ENCODE measurements around the gene HSD17B8. TPM values are rescaled to one million over a fixed set of nuclear protein-coding genes. Genes with fewer than 3 reads are reported as not detected.
A peak's percentile ranks its signal among the peaks of the same experiment; 100 is the strongest.

HSD17B8 gene
- total and polyA plus RNA-seq, 2 experiments from 2014 or later: 4.3 to 8.9 TPM

DNA sequence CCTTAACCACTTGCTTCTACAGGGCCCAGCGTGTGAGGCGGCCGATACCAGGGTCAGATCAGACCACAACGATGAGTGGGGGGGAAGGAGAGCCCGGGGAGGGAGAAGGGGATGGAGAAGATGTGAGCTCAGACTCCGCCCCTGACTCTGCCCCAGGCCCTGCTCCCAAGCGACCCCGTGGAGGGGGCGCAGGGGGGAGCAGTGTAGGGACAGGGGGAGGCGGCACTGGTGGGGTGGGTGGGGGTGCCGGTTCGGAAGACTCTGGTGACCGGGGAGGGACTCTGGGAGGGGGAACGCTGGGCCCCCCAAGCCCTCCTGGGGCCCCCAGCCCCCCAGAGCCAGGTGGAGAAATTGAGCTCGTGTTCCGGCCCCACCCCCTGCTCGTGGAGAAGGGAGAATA is 6.7 kb downstream of the HSD17B8 start:
- H3K27ac Mint-ChIP-seq: no peak overlapping the region
- Histone ChIP-seq H3K4me2 (peak overlapping the region; percentile 99; the same call in 1 of the 2 replicates), H4K20me1 (replicated peaks; ENCODE audit: insufficient read depth) (peaks cover 15% of the 10 kb centered on the region; the same call in 1 of the 2 replicates), H3K27ac (ENCODE audit: low read depth) (no peak overlapping the region), H3F3A (replicated peaks; ENCODE audit: low read depth) (peaks cover 7% of the 10 kb centered on the region; the same call in 1 of the 2 replicates), H3K9me2 (ENCODE audit: insufficient read depth) (no peaks in the 10 kb centered on the region), H3K36me3 (ENCODE audit: insufficient read depth) (no peaks in the 10 kb centered on the region), H3K4me3 (peak overlapping the region; percentile 90; the same call in 1 of the 2 replicates), H3K4me1 (ENCODE audit: insufficient read depth) (peaks cover 47% of the 10 kb centered on the region), H3K79me2 (replicated peaks; ENCODE audit: insufficient read depth) (peaks cover 5% of the 10 kb centered on the region; the same call in 1 of the 2 replicates), H2AFZ (no peak overlapping the region), H3K27me3 (ENCODE audit: insufficient read depth) (peaks cover 92% of the 10 kb centered on the region)
- peaks cover 73% of the 10 kb centered on the region for H3K27me3 Mint-ChIP-seq (ENCODE audit: insufficient read depth, low read depth, poor library complexity)
- no peak for DNase-seq (ENCODE audit: low spot score)
- no peak for ATAC-seq
- H3K4me1 Mint-ChIP-seq: peaks cover 47% of the 10 kb centered on the region
- no peak overlapping the region for H3K4me3 Mint-ChIP-seq
- TF ChIP-seq STAT1 (IDR thresholded peaks at IDR 0.05; ENCODE audit: unreplicated experiment) (no peak), EZH2 (IDR thresholded peaks at IDR 0.05; ENCODE audit: low read depth, unreplicated experiment) (no peak), POLR2AphosphoS5 (IDR thresholded peaks at IDR 0.05; ENCODE audit: low read depth) (no peak), CREB1 (CRISPR knock-in tag; IDR thresholded peaks at IDR 0.05; ENCODE audit: low read depth) (no peak), REST (IDR thresholded peaks at IDR 0.05; ENCODE audit: unreplicated experiment) (no peak), NANOG (IDR thresholded peaks at IDR 0.05; ENCODE audit: borderline replicate concordance) (no peak), ZNF331 (CRISPR knock-in tag; IDR thresholded peaks at IDR 0.05; ENCODE audit: low read depth) (no peak), EZH2phosphoT487 (IDR thresholded peaks at IDR 0.05; ENCODE audit: unreplicated experiment) (no peak), JUNB (IDR thresholded peaks at IDR 0.05; ENCODE audit: unreplicated experiment) (no peak)
- TF ChIP-seq, protein P1, sequence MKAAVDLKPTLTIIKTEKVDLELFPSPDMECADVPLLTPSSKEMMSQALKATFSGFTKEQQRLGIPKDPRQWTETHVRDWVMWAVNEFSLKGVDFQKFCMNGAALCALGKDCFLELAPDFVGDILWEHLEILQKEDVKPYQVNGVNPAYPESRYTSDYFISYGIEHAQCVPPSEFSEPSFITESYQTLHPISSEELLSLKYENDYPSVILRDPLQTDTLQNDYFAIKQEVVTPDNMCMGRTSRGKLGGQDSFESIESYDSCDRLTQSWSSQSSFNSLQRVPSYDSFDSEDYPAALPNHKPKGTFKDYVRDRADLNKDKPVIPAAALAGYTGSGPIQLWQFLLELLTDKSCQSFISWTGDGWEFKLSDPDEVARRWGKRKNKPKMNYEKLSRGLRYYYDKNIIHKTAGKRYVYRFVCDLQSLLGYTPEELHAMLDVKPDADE (IDR thresholded peaks at IDR 0.05): no peak
- TF ChIP-seq, protein P2, sequence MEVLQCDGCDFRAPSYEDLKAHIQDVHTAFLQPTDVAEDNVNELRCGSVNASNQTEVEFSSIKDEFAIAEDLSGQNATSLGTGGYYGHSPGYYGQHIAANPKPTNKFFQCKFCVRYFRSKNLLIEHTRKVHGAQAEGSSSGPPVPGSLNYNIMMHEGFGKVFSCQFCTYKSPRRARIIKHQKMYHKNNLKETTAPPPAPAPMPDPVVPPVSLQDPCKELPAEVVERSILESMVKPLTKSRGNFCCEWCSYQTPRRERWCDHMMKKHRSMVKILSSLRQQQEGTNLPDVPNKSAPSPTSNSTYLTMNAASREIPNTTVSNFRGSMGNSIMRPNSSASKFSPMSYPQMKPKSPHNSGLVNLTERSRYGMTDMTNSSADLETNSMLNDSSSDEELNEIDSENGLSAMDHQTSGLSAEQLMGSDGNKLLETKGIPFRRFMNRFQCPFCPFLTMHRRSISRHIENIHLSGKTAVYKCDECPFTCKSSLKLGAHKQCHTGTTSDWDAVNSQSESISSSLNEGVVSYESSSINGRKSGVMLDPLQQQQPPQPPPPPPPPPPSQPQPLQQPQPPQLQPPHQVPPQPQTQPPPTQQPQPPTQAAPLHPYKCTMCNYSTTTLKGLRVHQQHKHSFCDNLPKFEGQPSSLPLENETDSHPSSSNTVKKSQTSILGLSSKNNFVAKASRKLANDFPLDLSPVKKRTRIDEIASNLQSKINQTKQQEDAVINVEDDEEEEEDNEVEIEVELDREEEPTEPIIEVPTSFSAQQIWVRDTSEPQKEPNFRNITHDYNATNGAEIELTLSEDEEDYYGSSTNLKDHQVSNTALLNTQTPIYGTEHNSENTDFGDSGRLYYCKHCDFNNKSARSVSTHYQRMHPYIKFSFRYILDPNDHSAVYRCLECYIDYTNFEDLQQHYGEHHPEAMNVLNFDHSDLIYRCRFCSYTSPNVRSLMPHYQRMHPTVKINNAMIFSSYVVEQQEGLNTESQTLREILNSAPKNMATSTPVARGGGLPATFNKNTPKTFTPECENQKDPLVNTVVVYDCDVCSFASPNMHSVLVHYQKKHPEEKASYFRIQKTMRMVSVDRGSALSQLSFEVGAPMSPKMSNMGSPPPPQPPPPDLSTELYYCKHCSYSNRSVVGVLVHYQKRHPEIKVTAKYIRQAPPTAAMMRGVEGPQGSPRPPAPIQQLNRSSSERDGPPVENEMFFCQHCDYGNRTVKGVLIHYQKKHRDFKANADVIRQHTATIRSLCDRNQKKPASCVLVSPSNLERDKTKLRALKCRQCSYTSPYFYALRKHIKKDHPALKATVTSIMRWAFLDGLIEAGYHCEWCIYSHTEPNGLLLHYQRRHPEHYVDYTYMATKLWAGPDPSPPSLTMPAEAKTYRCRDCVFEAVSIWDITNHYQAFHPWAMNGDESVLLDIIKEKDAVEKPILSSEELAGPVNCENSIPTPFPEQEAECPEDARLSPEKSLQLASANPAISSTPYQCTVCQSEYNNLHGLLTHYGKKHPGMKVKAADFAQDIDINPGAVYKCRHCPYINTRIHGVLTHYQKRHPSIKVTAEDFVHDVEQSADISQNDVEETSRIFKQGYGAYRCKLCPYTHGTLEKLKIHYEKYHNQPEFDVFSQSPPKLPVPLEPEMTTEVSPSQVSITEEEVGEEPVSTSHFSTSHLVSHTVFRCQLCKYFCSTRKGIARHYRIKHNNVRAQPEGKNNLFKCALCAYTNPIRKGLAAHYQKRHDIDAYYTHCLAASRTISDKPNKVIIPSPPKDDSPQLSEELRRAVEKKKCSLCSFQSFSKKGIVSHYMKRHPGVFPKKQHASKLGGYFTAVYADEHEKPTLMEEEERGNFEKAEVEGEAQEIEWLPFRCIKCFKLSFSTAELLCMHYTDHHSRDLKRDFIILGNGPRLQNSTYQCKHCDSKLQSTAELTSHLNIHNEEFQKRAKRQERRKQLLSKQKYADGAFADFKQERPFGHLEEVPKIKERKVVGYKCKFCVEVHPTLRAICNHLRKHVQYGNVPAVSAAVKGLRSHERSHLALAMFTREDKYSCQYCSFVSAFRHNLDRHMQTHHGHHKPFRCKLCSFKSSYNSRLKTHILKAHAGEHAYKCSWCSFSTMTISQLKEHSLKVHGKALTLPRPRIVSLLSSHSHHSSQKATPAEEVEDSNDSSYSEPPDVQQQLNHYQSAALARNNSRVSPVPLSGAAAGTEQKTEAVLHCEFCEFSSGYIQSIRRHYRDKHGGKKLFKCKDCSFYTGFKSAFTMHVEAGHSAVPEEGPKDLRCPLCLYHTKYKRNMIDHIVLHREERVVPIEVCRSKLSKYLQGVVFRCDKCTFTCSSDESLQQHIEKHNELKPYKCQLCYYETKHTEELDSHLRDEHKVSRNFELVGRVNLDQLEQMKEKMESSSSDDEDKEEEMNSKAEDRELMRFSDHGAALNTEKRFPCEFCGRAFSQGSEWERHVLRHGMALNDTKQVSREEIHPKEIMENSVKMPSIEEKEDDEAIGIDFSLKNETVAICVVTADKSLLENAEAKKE (CRISPR knock-in tag; IDR thresholded peaks at IDR 0.05): no peak
- H3K36me3 Mint-ChIP-seq (ENCODE audit: low read depth): peaks cover 19% of the 10 kb centered on the region
- no peaks in the 10 kb centered on the region; the same call in 2 of the 3 replicates for H3K9me3 Mint-ChIP-seq

Measured in GM23338 (cell line).